K562 (cell line): ENCODE data around the gene SFTPB. TPM values are rescaled to one million over a fixed set of nuclear protein-coding genes. Genes with fewer than 3 reads are reported as not detected.

Experiments
- BCOR ChIP-seq: fragments of 450-650 bp; IDR thresholded peaks from 2 replicates; pipeline ENCODE4 v1.6.1; 2016
- FOXJ2 ChIP-seq: fragments of 200-800 bp; sonication (Bioruptor generic); IDR thresholded peaks from 2 replicates; pipeline ENCODE4 v1.6.1; 2016; ENCODE audit warnings: missing genetic modification characterization, missing compliant biosample characterization
- HLTF ChIP-seq: fragments of 450-650 bp; IDR thresholded peaks from 2 replicates; pipeline ENCODE4 v1.6.1; 2016
- HMG20A ChIP-seq: fragments of 450-650 bp; formaldehyde crosslinking; conservative IDR thresholded peaks from 2 replicates; pipeline ENCODE4 v1.4.0; 2020; ENCODE audit warnings: mild to moderate bottlenecking, mixed read lengths
- JUNB ChIP-seq: fragments of 450-650 bp; formaldehyde crosslinking; conservative IDR thresholded peaks from 2 replicates; pipeline ENCODE4 v1.4.0; 2020; ENCODE audit warnings: mild to moderate bottlenecking
- KLF13 ChIP-seq: fragments of 450-650 bp; IDR thresholded peaks from 2 replicates; pipeline ENCODE4 v1.6.1; 2016; ENCODE audit warnings: missing genetic modification characterization, low read depth, mild to moderate bottlenecking, missing compliant biosample characterization, moderate library complexity, borderline replicate concordance
- MTA3 ChIP-seq: fragments of 450-650 bp; formaldehyde crosslinking; IDR thresholded peaks from 2 replicates; pipeline ENCODE4 v1.6.1; 2017; ENCODE audit warnings: mild to moderate bottlenecking, borderline replicate concordance
- SIN3A ChIP-seq, 2 experiments: fragments of 150-350 bp in 1 of 2; IDR thresholded peaks; 2 replicates each; pipeline ENCODE4 v1.6.1; 2011 to 2016; ENCODE audit warnings: borderline replicate concordance in 2 of 2, low read depth in 2 of 2, low read length in 2 of 2, mild to moderate bottlenecking in 2 of 2, moderate library complexity in 2 of 2; ENCODE audit not compliant: control insufficient read depth in 1 of 2
- ZNF197 ChIP-seq: fragments of 200-800 bp; sonication (Bioruptor generic); IDR thresholded peaks from 2 replicates; pipeline ENCODE4 v1.6.1; 2016; ENCODE audit warnings: low read depth, missing genetic modification characterization, missing compliant biosample characterization
- ZNF253 ChIP-seq: fragments of 250-450 bp; sonication (Bioruptor Pico); conservative IDR thresholded peaks from 2 replicates; pipeline ENCODE4 v1.6.1; 2021; ENCODE audit warnings: mild to moderate bottlenecking
- ZNF311 ChIP-seq: fragments of 250-450 bp; sonication (Bioruptor Pico); IDR thresholded peaks from 2 replicates; pipeline ENCODE4 v1.4.0; 2020; ENCODE audit warnings: mild to moderate bottlenecking, moderate library complexity
- ZNF57 ChIP-seq: fragments of 450-650 bp; formaldehyde crosslinking; IDR thresholded peaks from 2 replicates; pipeline ENCODE4 v1.4.0; 2020; ENCODE audit warnings: mild to moderate bottlenecking, moderate library complexity
- polyA plus RNA-seq, 8 experiments: library from polyadenylated mRNA; depleted of rRNA in 4 of 8; stranded (reverse) in 5 of 8; unstranded in 3 of 8; fragments of >200 nt; fragmentation: Nextera tagmentation in 2 of 8; fragmentation: Illumina TruSeq in 1 of 8; extraction: Ambion mirVana in 2 of 8; extraction: Trizol in 1 of 8; gene quantifications; 2 replicates each; pipeline versions ENCODE4 v1.2.1 to v1.2.3, GENCODE V29; 2011 to 2014; ENCODE audit warnings: inconsistent platforms in 1 of 8, missing spikeins in 1 of 8
- total RNA-seq, 7 experiments: library from RNA; depleted of rRNA in 6 of 7; stranded (reverse); fragments of >200 nt in 6 of 7; fragmentation: Illumina TruSeq in 2 of 7; extraction: Trizol in 2 of 7; gene quantifications; 2 replicates each; pipeline versions ENCODE4 v1.2.1 to v1.2.3, GENCODE V29; 2011 to 2021; ENCODE audit warnings: low replicate concordance in 1 of 7
- TF ChIP-seq, protein P1 (sequence below): sonication (generic); formaldehyde crosslinking; IDR thresholded peaks from 2 replicates; pipeline ENCODE4 v1.8.0; 2023; ENCODE audit warnings: mild to moderate bottlenecking, missing genetic modification reagents
- TF ChIP-seq, protein P2 (sequence below): sonication (generic); formaldehyde crosslinking; IDR thresholded peaks from 2 replicates; pipeline ENCODE4 v1.8.0; 2022; ENCODE audit warnings: mild to moderate bottlenecking, low read depth, missing genetic modification reagents
- TF ChIP-seq, protein P3 (sequence below), 3 experiments: fragments of 200-800 bp in 1 of 3; sonication (Bioruptor generic) in 1 of 3; sonication (generic) in 1 of 3; formaldehyde crosslinking in 1 of 3; IDR thresholded peaks; 2 replicates each; pipeline versions ENCODE4 v1.6.1 to v1.8.0; 2016 to 2022; ENCODE audit warnings: mild to moderate bottlenecking in 2 of 3, missing compliant biosample characterization in 2 of 3, missing genetic modification characterization in 2 of 3, missing genetic modification reagents in 1 of 3
- TF ChIP-seq, protein P4 (sequence below), 2 experiments: fragments of 450-650 bp in 1 of 2; IDR thresholded peaks; 2 replicates each; pipeline ENCODE4 v1.6.1; 2011 to 2017; ENCODE audit warnings: low read depth in 2 of 2, antibody characterized with exemption in 1 of 2, borderline replicate concordance in 1 of 2, low read length in 1 of 2, mild to moderate bottlenecking in 1 of 2, mixed read lengths in 1 of 2; ENCODE audit not compliant: control insufficient read depth in 1 of 2

Gene SFTPB
- total and polyA plus RNA-seq, 9 of the 15 experiments (the other 6 are each of a cell fraction or from before 2014, with no cell fraction given): 0.03 to 7.0 TPM; not detected in 7

DNA sequence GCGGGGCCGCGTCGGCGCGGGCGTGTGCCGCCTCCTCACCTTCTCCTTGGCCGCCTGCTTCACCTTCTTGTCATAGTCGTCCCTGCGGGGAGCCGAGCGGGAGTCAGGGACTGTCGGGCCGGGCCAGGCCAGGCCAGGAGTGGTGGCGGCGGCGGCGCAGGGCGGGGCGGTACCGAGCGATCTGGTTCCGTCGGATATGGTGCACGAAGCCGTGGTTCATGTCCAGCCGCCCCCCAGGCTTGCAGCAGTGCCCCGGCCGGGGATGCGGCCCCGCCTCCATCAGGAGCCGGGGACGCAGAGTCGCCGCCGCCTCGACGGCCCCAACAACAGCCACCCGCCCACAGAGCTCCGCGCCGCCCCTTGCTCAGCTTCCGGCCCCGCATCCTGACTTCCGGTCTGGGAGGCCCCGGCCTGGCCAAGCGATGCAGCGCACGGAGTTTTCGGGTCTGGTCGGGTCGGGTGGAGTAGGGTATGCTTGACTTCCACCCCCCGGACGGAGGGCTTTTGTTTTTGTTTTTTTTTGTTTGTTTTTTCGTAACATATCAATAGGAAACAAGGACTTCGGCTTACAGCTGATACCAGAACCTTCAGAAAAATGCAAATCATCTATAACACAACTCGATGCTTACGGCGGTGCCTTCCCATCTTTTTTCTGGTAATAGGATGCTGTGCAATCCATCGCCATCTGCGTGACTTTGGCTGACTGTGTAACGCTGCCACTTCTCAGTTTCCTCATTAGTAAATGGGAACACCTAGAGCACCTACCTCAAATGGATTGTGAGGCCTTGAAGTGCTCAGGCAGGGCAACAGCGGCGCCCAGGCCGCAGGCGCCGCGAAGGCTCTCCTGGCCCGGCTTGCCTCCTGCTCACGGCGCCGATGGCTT lies 56.1 kb downstream of the SFTPB start, which contains the start of gene C2orf68 (continued):
- TF ChIP-seq, protein P1, sequence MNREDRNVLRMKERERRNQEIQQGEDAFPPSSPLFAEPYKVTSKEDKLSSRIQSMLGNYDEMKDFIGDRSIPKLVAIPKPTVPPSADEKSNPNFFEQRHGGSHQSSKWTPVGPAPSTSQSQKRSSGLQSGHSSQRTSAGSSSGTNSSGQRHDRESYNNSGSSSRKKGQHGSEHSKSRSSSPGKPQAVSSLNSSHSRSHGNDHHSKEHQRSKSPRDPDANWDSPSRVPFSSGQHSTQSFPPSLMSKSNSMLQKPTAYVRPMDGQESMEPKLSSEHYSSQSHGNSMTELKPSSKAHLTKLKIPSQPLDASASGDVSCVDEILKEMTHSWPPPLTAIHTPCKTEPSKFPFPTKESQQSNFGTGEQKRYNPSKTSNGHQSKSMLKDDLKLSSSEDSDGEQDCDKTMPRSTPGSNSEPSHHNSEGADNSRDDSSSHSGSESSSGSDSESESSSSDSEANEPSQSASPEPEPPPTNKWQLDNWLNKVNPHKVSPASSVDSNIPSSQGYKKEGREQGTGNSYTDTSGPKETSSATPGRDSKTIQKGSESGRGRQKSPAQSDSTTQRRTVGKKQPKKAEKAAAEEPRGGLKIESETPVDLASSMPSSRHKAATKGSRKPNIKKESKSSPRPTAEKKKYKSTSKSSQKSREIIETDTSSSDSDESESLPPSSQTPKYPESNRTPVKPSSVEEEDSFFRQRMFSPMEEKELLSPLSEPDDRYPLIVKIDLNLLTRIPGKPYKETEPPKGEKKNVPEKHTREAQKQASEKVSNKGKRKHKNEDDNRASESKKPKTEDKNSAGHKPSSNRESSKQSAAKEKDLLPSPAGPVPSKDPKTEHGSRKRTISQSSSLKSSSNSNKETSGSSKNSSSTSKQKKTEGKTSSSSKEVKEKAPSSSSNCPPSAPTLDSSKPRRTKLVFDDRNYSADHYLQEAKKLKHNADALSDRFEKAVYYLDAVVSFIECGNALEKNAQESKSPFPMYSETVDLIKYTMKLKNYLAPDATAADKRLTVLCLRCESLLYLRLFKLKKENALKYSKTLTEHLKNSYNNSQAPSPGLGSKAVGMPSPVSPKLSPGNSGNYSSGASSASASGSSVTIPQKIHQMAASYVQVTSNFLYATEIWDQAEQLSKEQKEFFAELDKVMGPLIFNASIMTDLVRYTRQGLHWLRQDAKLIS (CRISPR knock-in tag): no peak
- TF ChIP-seq ZNF311 (CRISPR knock-in tag) (no peak), ZNF57 (no peak), HMG20A (CRISPR knock-in tag) (no peak), MTA3 (0 out of 2 replicates have a peak, but pooled peaks have one; percentile 50), FOXJ2 (tag) (no peak), JUNB (CRISPR knock-in tag) (no peak), ZNF197 (0 out of 2 replicates have a peak, but pooled peaks have one; percentile 48), KLF13 (tag) (no peak), HLTF (no peak; the same call in 1 of the 2 replicates), BCOR (no peak), SIN3A (IDR thresholded peaks at IDR 0.05; ENCODE audit: borderline replicate concordance in 2 of 2, control insufficient read depth in 1 of 2, low read depth in 2 of 2, low read length in 2 of 2) (0 out of 4 replicates have a peak, but pooled peaks have one; percentile 29 to 44), ZNF253 (CRISPR knock-in tag) (no peak)
- TF ChIP-seq, protein P2, sequence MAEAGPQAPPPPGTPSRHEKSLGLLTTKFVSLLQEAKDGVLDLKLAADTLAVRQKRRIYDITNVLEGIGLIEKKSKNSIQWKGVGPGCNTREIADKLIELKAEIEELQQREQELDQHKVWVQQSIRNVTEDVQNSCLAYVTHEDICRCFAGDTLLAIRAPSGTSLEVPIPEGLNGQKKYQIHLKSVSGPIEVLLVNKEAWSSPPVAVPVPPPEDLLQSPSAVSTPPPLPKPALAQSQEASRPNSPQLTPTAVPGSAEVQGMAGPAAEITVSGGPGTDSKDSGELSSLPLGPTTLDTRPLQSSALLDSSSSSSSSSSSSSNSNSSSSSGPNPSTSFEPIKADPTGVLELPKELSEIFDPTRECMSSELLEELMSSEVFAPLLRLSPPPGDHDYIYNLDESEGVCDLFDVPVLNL (CRISPR knock-in tag): 0 out of 2 replicates have a peak, but pooled peaks have one; percentile 41
- TF ChIP-seq, protein P3, sequence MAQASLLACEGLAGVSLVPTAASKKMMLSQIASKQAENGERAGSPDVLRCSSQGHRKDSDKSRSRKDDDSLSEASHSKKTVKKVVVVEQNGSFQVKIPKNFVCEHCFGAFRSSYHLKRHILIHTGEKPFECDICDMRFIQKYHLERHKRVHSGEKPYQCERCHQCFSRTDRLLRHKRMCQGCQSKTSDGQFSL (CRISPR knock-in tag; IDR thresholded peaks at IDR 0.05): no peak
- TF ChIP-seq, protein P3 (tag; IDR thresholded peaks at IDR 0.05): no peak
- TF ChIP-seq, protein P4, sequence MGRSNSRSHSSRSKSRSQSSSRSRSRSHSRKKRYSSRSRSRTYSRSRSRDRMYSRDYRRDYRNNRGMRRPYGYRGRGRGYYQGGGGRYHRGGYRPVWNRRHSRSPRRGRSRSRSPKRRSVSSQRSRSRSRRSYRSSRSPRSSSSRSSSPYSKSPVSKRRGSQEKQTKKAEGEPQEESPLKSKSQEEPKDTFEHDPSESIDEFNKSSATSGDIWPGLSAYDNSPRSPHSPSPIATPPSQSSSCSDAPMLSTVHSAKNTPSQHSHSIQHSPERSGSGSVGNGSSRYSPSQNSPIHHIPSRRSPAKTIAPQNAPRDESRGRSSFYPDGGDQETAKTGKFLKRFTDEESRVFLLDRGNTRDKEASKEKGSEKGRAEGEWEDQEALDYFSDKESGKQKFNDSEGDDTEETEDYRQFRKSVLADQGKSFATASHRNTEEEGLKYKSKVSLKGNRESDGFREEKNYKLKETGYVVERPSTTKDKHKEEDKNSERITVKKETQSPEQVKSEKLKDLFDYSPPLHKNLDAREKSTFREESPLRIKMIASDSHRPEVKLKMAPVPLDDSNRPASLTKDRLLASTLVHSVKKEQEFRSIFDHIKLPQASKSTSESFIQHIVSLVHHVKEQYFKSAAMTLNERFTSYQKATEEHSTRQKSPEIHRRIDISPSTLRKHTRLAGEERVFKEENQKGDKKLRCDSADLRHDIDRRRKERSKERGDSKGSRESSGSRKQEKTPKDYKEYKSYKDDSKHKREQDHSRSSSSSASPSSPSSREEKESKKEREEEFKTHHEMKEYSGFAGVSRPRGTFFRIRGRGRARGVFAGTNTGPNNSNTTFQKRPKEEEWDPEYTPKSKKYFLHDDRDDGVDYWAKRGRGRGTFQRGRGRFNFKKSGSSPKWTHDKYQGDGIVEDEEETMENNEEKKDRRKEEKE (IDR thresholded peaks at IDR 0.05; ENCODE audit: borderline replicate concordance in 1 of 2, control insufficient read depth in 1 of 2, low read depth in 2 of 2, low read length in 1 of 2): no peak
